ENCODE data around the gene DNHD1.

DNHD1 gene

DNA sequence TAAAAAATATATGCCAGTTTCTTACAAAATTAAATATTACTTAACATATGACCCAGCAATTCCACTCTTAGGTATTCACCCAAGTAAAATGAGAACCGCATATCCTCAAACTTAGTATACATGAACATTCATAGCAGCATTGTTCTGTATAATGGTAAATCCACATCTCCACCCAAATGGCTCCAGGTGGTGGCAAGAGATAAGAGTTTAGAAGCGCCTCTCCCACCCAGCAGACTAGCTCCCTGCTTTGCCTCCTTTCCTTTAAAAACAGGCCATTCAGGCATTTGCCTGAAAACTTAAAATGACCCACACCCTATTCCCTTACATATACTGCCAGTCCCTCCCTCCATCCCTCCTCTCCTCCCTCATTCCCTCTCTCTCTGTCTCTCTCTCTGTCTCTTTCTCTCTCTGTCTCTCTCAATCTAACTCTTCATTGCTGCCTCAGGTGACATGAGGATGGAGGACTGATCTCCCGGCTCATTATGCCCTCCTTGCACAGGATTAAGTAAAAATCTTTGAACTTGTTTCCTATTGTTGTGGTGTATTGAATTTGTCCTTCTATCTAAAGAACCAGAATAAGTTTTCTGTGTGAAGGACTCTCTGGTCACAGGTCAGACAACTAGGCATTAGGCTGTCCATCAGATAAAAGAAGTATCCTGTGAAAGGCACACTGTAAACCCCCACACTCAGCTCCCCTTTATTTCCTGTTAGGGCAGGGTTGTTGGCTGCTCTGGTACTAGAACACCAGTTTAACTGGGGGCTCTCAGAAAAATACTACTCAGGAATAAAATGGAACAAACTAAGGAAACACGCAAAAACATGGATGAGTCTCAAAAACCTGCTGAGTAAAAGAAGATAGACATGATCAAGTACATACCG lies 58.0 kb downstream of the DNHD1 start:
- Histone ChIP-seq H3K9me3 (ENCODE audit: control insufficient read depth, insufficient read depth, low read length) (no peaks in the 10 kb centered on the region), H3K36me3 (ENCODE audit: insufficient read depth, low read length) (no peaks in the 10 kb centered on the region), H3K4me1 (ENCODE audit: insufficient read depth, low read length) (no peaks in the 10 kb centered on the region), H3K9ac (ENCODE audit: low read depth, low read length) (no peak overlapping the region)

DNA sequence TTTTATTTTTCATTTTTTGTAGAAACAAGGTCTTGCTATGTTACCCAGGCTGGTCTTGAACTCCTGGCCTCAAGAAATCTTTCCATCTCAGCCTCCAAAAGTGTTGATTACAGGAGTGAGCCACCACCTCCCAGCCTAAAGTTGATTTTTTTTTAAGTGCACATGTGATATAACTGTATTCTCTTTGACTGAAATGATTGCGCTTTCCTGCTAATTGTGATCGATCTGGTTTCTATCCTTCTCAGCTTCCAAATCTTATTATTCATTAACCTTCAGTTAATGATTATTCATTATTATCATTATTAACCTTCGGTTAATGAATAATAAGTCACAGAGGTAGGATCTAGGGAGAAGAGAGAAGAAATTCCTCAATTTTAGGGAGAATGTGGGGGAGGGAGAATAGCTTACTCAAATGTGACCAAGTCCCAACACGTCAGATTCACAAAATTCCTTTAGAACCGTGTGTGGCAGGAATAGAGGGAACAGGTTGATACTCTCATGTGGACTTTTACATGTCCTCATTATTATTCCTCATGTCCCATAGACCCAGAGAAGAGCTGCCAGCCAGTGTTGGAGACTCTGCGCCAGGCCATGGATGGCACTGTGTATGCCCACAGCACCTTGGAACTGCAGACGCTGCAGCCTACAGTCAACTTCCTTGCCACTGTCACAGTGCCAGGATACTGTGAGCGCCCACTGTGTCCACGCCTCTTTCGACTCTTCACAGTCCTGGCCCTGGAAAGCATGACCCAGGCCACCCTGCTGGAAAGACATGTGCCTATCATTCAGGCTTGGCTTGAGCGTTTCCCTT lies 59.3 kb downstream of the DNHD1 start:
- H3K9me3 ChIP-seq (ENCODE audit: control insufficient read depth, insufficient read depth, low read length), result no peaks in the 10 kb centered on the region

DNA sequence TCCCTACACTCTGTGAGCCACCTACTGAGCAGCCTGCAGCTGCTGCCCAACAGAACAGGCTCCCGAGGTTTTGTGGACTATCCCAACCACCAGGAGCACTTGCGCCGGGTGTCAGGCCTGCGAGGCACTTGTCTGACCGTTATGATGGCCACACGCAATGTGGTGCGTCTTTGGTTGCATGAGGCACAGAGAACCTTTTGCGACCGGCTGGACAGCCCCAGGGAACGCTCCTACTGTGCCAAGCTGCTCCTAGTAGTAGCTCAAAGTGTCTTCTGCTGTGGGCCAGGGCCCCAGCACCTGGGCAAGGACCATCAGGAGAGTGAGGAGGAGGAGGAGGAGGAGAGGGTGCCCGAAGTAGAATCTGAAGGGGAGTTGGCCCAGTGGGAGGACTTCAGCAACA lies 60.0 kb downstream of the DNHD1 start:
- Histone ChIP-seq H3K36me3 (ENCODE audit: insufficient read depth, low read length) (no peaks in the 10 kb centered on the region), H3K9me3 (ENCODE audit: control insufficient read depth, insufficient read depth, low read length) (no peaks in the 10 kb centered on the region), H3K9ac (ENCODE audit: low read depth, low read length) (no peak overlapping the region), H3K4me1 (ENCODE audit: insufficient read depth, low read length) (no peaks in the 10 kb centered on the region)

More for the DNA sequence above, 59.3 kb downstream of the DNHD1 start:
- Histone ChIP-seq H3K4me1 (ENCODE audit: insufficient read depth, low read length) (no peaks in the 10 kb centered on the region), H3K9ac (ENCODE audit: low read depth, low read length) (no peak overlapping the region), H3K36me3 (ENCODE audit: insufficient read depth, low read length) (no peaks in the 10 kb centered on the region)

DNA sequence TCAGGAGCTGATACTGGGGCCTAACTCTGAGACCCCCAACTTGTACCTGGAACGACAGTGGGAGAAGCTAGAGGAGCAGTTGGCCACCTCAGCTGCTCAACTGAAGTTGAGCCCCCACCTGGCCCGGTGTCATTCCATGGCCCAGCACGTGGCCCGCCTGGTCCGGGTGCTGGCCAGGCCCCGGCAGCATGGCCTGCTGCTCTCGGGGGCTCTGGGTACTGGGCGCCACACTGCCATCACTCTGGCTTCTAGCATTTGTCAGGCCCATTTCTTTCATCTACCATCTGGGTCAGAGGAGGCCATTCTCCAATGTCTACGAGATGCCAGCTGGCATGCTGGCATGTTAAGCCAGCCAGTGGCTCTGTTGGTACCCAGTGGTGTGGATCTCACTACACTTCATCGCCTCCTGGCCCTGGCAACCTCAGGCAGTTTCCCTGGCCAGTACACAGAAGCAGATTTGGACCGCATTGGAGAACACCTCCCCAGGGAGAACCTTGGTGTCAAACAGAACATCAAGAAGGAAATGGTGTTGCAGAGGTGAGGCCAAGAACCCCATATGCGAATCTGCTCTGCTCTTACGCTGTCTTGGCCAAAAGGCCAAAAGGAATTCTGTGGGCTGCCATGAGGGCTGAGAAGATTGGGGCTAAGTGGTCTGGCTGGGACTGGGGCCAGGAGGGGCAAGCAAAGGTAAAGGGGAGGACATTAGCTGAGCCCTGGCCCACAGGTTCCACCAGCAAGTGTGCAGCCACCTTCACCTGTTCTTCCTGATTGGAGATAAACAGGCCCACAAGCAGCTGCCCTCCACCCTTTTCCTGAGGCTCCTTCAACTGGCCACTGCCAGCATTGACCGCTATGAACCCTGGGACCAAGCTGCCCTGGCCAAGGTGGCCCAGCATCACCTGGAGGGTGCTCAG lies 60.9 kb downstream of the DNHD1 start:
- H3K9ac ChIP-seq (ENCODE audit: low read depth, low read length), result no peak overlapping the region
- no peaks in the 10 kb centered on the region for H3K9me3 ChIP-seq (ENCODE audit: control insufficient read depth, insufficient read depth, low read length)
- H3K4me1 ChIP-seq (ENCODE audit: insufficient read depth, low read length), result peaks cover 5% of the 10 kb centered on the region; the same call in 1 of the 2 replicates
- H3K36me3 ChIP-seq (ENCODE audit: insufficient read depth, low read length), result no peaks in the 10 kb centered on the region

DNA sequence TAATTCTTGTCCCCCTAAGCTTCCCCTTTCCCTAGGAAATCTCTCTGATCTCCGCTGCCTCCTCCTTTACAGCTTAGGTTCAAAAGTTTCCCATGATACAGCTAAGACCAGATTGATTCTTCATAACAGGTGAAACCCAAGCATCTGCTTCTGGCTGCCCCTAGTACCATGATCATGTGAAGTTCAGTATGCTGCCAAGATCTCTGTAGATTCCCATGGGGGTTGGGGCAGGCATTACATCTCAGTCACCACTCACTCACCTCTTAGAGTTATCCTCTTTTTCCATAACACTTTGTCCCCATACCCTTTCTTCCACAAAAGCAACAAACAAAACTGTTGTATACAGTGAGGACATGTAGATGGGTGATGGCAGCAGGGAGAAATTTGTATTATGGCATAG lies 62.3 kb downstream of the DNHD1 start:
- H3K36me3 ChIP-seq (ENCODE audit: insufficient read depth, low read length), result no peaks in the 10 kb centered on the region
- no peaks in the 10 kb centered on the region for H3K9me3 ChIP-seq (ENCODE audit: control insufficient read depth, insufficient read depth, low read length)
- no peak overlapping the region for H3K9ac ChIP-seq (ENCODE audit: low read depth, low read length)
- H3K4me1 ChIP-seq (ENCODE audit: insufficient read depth, low read length), result peaks cover 8% of the 10 kb centered on the region; the same call in 1 of the 2 replicates

DNA sequence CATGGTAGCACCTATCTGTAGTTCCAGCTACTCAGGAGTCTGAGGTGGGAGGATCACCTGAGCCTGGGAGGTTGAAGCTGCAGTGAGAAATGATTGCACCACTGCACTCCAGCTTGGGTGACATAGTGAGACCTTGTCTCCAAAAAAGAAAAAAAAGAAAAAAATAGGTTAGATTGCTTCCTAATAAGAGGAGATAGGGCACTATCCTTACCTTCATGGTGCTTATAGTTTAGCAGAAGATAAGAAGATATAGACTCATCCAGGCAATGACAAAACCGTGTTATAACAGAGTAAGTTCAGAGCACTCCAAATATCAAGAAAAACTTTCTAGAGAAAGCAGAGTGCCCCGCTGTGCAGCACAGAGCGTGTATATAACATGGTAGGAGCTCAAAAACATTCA lies 64.2 kb downstream of the DNHD1 start:
- peaks cover 14% of the 10 kb centered on the region; the same call in 1 of the 2 replicates for H3K4me1 ChIP-seq (ENCODE audit: insufficient read depth, low read length)
- H3K9me3 ChIP-seq (ENCODE audit: control insufficient read depth, insufficient read depth, low read length), result no peaks in the 10 kb centered on the region
- H3K36me3 ChIP-seq (ENCODE audit: insufficient read depth, low read length), result no peaks in the 10 kb centered on the region
- H3K9ac ChIP-seq (ENCODE audit: low read depth, low read length), result no peak overlapping the region

DNA sequence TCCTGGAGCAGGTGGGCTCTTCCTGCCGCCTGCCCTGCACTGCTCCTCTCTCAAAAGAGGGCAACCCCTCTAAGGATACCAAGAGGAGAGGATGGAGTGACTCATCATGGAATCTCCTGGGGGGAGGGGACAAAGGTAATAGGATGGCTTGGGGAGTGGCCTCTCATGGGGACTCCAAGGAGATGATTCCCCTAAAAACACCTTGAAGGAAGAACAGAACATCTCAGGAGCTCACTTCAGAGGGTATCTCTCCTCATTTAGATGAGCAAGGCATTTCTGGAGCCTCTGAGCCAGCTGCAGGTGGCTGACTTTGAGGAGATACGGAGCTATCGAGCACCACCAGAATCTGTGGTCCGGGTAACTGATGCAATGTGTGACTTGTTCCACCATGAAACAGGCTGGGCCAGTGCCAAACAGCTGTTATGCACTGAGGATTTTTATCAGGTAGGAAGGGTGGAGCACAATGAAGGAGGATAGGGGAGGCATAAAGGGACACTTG lies 66.1 kb downstream of the DNHD1 start:
- Histone ChIP-seq H3K36me3 (ENCODE audit: insufficient read depth, low read length) (no peaks in the 10 kb centered on the region), H3K9ac (ENCODE audit: low read depth, low read length) (no peak overlapping the region), H3K9me3 (ENCODE audit: control insufficient read depth, insufficient read depth, low read length) (no peaks in the 10 kb centered on the region), H3K4me1 (ENCODE audit: insufficient read depth, low read length) (peaks cover 15% of the 10 kb centered on the region)

DNA sequence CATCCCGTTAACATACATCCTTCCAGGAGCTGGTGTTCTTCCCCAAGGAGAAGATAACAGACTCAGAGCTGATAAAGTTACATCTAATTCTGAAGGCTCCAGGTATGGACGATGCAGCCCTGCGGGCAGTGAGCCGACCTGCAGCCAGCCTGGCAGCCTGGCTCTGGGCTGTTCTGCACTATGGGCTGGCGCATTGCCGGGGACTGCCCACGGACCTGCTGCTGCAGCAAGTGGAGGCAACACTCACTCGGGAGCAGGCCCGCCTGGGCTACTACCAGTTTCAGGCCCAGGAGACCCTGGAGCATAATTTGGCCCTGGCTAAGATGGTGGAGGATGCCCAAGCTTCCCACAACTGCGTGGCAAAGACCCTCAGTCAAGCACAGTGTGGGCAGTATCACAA lies 66.6 kb downstream of the DNHD1 start:
- Histone ChIP-seq H3K9me3 (ENCODE audit: control insufficient read depth, insufficient read depth, low read length) (no peaks in the 10 kb centered on the region), H3K9ac (ENCODE audit: low read depth, low read length) (no peak overlapping the region), H3K36me3 (ENCODE audit: insufficient read depth, low read length) (no peaks in the 10 kb centered on the region), H3K4me1 (ENCODE audit: insufficient read depth, low read length) (peaks cover 18% of the 10 kb centered on the region)

DNA sequence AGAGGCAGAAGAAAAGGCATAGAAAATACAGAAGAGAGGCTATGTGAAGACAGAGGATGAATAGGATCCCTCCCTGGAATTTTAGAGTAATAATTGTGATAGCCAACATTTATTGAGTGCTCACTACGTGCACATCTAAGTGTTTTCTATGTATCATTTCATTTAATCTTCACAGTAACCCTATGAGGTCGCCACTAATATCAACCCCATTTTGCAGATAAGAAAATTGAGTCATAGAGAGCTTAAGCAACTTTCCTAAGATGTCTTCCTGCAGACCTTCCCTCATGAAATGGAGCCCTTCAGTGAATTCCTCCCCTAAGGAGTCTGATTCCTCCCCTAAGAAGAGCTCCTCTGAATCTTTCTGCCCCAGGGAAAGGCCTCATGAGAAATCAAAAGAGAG lies 68.2 kb downstream of the DNHD1 start:
- Histone ChIP-seq H3K9me3 (ENCODE audit: control insufficient read depth, insufficient read depth, low read length) (no peaks in the 10 kb centered on the region), H3K4me1 (ENCODE audit: insufficient read depth, low read length) (peaks cover 18% of the 10 kb centered on the region), H3K36me3 (ENCODE audit: insufficient read depth, low read length) (no peaks in the 10 kb centered on the region), H3K9ac (ENCODE audit: low read depth, low read length) (no peak overlapping the region)

DNA sequence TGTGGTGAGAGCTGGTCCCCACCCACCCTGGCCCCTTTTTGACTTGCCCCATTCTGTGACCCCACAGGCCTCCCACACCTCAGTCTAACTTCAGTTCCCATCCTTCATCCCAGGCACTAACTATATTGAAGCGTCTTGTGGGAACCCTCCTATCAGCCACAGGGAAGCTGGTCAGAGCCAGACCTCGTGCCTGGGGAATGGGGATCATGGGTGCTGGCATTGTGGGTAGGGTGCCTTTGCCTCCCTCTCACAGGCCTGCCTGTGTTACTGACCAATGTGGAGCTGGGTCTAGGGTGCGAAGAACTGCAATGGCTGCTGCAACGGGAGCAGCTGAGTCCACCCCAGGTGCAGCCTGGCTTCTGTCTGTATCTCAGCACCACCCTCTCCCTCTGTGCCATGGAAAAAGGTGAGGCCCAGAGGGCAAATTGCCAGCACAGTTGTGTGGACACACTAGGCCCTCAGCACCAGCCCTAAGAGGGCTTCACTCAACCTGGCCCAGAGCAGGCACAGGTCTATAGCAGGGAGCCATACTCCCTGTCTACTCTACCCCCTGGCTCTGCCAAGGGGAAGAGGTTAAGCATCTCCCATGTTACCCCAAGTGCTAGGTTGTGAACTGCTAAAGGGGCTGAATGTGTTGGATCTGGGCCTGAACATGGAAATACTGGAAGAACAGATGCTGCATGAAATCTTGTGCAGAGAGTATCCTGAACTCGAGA lies 69.1 kb downstream of the DNHD1 start:
- no peaks in the 10 kb centered on the region for H3K36me3 ChIP-seq (ENCODE audit: insufficient read depth, low read length)
- H3K9me3 ChIP-seq (ENCODE audit: control insufficient read depth, insufficient read depth, low read length), result no peaks in the 10 kb centered on the region; the same call in 1 of the 2 replicates
- peaks cover 18% of the 10 kb centered on the region for H3K4me1 ChIP-seq (ENCODE audit: insufficient read depth, low read length)
- no peak overlapping the region for H3K9ac ChIP-seq (ENCODE audit: low read depth, low read length)

DNA sequence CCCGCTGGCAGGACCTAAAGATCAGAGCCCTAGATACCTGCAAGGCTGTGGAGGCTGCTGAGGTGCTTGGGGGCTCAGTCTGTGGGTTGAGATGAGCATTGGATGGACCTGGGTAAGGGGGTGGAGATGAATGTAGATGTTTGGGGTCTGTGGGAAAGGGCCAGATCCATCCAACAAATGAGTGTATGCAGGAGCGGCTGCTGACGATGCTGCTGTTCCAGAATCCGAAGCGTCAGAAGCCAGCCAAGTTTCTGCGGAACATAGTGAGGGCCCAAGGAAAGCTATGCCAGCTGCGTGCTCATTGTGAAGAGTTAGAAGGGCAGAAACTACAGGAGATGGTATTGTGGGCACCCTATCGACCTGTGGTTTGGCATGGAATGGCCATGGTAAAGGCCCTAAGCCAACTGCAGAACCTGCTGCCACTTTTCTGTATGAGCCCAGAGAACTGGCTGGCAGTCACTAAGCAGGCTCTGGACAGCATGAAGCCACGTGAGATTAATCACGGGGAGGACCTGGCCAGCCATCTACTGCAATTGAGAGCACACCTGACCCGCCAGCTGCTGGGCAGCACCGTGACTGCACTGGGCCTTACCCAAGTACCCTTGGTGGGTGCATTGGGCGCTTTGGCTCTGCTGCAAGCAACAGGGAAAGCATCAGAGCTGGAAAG lies 69.8 kb downstream of the DNHD1 start:
- Histone ChIP-seq H3K9me3 (ENCODE audit: control insufficient read depth, insufficient read depth, low read length) (no peaks in the 10 kb centered on the region; the same call in 1 of the 2 replicates), H3K36me3 (ENCODE audit: insufficient read depth, low read length) (no peaks in the 10 kb centered on the region), H3K4me1 (ENCODE audit: insufficient read depth, low read length) (peaks cover 18% of the 10 kb centered on the region), H3K9ac (ENCODE audit: low read depth, low read length) (no peak overlapping the region)

DNA sequence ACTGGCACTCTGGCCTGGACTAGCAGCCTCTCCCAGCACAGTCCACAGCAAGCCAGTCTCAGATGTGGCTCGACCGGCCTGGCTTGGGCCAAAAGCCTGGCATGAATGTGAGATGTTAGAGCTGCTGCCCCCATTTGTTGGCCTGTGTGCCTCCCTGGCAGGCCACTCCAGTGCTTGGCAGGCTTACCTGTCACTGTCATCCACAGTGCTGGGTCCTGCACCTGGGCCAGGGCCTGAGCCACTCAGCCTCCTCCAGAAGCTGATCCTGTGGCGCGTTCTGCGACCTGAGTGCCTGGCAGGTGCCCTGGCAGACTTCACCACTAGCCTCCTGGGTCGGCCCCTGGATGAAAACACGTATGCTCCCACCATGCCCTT lies 70.3 kb downstream of the DNHD1 start:
- no peaks in the 10 kb centered on the region for H3K36me3 ChIP-seq (ENCODE audit: insufficient read depth, low read length)
- no peaks in the 10 kb centered on the region; the same call in 1 of the 2 replicates for H3K9me3 ChIP-seq (ENCODE audit: control insufficient read depth, insufficient read depth, low read length)
- H3K4me1 ChIP-seq (ENCODE audit: insufficient read depth, low read length), result peaks cover 18% of the 10 kb centered on the region
- no peak overlapping the region for H3K9ac ChIP-seq (ENCODE audit: low read depth, low read length)

Measured in ES-I3 (cell line).